Measurements from ENCODE around the gene AGBL2.

AGBL2 gene

DNA sequence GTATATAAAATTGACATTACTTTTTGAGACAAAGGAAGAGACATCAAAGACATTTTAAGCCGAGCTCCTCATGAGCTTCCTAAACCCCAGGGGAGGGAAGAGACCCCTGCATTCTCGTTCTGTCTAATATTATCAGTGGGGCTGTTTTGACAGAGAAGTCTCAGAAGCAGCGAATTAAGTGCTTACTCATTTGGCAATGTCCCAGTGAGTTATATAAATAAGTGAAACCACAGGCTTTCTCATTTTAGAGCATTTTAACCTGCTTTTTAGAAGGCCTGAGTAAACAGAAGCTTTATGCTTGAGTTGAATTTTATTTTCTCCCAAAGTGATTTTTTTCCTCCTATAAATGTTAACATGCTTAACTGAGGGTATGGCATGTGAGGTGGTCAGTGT lies 97.8 kb downstream of the AGBL2 start:
- TF ChIP-seq, protein P1, sequence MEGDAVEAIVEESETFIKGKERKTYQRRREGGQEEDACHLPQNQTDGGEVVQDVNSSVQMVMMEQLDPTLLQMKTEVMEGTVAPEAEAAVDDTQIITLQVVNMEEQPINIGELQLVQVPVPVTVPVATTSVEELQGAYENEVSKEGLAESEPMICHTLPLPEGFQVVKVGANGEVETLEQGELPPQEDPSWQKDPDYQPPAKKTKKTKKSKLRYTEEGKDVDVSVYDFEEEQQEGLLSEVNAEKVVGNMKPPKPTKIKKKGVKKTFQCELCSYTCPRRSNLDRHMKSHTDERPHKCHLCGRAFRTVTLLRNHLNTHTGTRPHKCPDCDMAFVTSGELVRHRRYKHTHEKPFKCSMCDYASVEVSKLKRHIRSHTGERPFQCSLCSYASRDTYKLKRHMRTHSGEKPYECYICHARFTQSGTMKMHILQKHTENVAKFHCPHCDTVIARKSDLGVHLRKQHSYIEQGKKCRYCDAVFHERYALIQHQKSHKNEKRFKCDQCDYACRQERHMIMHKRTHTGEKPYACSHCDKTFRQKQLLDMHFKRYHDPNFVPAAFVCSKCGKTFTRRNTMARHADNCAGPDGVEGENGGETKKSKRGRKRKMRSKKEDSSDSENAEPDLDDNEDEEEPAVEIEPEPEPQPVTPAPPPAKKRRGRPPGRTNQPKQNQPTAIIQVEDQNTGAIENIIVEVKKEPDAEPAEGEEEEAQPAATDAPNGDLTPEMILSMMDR (IDR thresholded peaks at IDR 0.05; ENCODE audit: insufficient read depth, missing control alignments): no peak
- DNase-seq (ENCODE audit: insufficient read length, low spot score) (no peak), FAIRE-seq (no peak)

DNA sequence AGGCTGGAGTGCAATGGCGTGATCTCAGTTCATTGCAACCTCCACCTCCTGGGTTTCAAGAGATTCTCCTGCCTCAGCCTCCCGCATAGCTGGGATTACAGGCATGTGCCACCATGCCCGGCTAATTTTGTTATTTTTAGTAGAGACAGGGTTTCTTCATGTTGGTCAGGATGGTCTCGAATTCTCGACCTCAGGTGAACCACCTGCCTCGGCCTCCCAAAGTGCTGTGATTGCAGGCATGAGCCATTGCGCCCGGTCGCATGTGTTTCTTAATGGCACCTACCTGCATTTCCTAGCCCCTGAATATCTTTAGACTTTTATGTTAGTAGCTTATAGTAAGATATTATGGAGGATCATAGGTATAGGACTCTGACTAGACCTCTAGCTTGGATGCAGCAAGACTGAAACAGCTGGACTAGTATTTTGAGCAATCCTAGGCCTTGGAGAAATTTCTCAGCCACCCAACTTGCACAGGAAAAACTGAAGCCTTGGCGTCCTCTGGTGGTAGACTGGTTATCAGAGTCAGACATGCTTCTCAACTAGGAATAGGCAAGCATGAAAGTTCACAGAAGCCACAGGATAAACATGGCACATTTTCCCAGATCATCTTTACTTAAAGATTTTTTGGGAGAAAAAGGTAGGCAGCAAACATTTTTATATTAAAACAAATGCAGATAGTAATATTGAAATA lies 98.3 kb downstream of the AGBL2 start:
- DNase-seq (ENCODE audit: insufficient read length, low spot score) (peak; percentile 56), FAIRE-seq (no peak)
- TF ChIP-seq, protein P1 (IDR thresholded peaks at IDR 0.05; ENCODE audit: insufficient read depth, missing control alignments): peak; percentile 94

DNA sequence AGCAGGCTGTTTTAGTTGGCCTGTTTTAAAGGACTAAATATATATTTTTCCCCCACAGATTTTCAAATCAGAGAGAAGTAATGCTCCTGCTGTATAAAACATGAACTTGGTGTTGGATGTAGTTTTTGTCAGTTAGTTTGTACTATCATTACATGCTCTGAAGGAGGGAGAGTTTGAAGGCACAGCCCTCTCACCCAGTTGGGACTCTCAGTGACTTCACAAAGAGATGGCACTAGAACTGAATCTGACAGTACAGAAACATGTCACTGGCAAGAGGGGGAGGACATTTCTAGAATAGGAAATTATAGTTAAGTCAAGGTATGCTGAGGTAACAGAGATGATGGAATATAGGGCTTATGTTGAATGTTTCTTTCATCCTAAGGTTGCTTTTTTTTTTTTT lies 99.9 kb downstream of the AGBL2 start:
- no peak for DNase-seq (ENCODE audit: insufficient read length, low spot score)
- no peak for FAIRE-seq
- TF ChIP-seq, protein P1 (IDR thresholded peaks at IDR 0.05; ENCODE audit: insufficient read depth, missing control alignments): no peak

DNA sequence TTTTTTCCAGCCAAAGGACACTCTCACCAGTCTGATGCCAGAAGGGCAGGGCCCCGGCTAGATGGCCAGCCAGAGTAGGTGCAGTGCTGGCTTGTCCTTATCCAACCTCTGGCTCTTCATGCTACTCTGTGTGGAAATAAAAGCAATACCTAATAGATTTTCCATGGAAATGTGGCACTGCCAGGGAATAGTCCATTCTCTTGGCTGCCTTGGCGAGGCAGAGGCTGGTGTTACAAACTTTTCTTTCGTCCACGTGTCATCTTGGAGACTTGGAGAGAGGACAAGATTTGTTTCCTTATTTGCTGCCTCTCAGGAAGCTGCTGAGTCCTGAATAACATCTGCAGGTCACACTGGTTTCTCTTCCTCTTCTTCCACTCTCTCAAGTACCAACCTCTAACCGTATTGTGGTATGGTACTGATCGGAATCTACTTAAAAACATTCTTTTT lies 103.8 kb downstream of the AGBL2 start:
- TF ChIP-seq, protein P1 (IDR thresholded peaks at IDR 0.05; ENCODE audit: insufficient read depth, missing control alignments): no peak
- FAIRE-seq: no peak
- DNase-seq (ENCODE audit: insufficient read length, low spot score): no peak

DNA sequence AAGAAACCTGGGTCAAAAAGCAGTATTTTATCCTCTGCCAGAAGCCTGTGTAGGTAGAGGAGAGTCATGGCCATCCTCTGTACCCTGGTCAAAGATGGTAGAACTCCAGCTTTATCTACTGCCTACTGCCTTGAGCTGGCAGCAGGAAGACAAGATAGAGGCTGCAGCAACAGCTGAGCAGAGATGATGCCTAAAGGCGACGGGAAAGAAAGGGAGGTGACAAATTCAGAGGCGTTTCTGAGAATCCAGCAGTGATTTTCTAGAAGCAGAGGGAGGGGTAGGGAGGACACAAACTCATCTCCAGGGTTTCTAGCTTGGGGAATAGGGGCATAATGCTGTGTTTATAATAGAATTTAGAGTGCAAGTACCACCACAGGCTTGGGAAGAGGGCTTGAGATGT lies 105.5 kb downstream of the AGBL2 start:
- no peak for FAIRE-seq
- TF ChIP-seq, protein P1 (IDR thresholded peaks at IDR 0.05; ENCODE audit: insufficient read depth, missing control alignments): no peak

More for the DNA sequence above, 105.5 kb downstream of the AGBL2 start:
- DNase-seq (ENCODE audit: insufficient read length, low spot score): no peak
